ENCODE measurements around the gene PTBP1. TPM values are rescaled to one million over a fixed set of nuclear protein-coding genes. Genes with fewer than 3 reads are reported as not detected.

PTBP1 gene
- total RNA-seq, 1 experiment from 2014 or later, result 712 TPM

- Histone ChIP-seq H2BK5ac (ENCODE audit: insufficient read length, low read length) (no peak within 1 kb of the TSS), H3T11ph (ENCODE audit: low read length) (no peak within 1 kb of the TSS), H2BK120ac (ENCODE audit: low read depth, low read length, poor library complexity, severe bottlenecking) (no peak within 1 kb of the TSS), H3K14ac (ENCODE audit: insufficient read depth, low read length) (peak within 1 kb of the TSS; percentile 77), H4K20me1 (ENCODE audit: control insufficient read depth, insufficient read depth, insufficient read length) (no peaks in the 10 kb centered on the region), H3K4me2 (ENCODE audit: insufficient read depth, insufficient read length, low read length) (peak within 1 kb of the TSS; percentile 53), H3K23ac (ENCODE audit: insufficient read length, low read depth, low read length) (no peak within 1 kb of the TSS), H3K27me3 (ENCODE audit: insufficient read depth, low read length) (no peaks in the 10 kb centered on the region), H3K9me3 (ENCODE audit: control insufficient read depth, low read depth, low read length) (no peaks in the 10 kb centered on the region), H3K23me2 (ENCODE audit: insufficient read length, low read depth, low read length, poor library complexity, severe bottlenecking) (no peaks in the 10 kb centered on the region), H4K8ac (replicated peaks; ENCODE audit: insufficient read length, low read depth, low read length) (no peak within 1 kb of the TSS), H3K27ac (ENCODE audit: insufficient read length, low read depth, low read length) (no peak within 1 kb of the TSS), H3K56ac (ENCODE audit: insufficient read length, low read depth, low read length) (no peak within 1 kb of the TSS), H4K5ac (ENCODE audit: insufficient read length, low read depth, low read length) (no peak within 1 kb of the TSS), H3K79me1 (ENCODE audit: insufficient read depth, low read depth, low read length, poor library complexity, severe bottlenecking) (no peaks in the 10 kb centered on the region), H3K79me2 (ENCODE audit: insufficient read depth, low read length) (no peaks in the 10 kb centered on the region), H2AFZ (ENCODE audit: low read length) (no peak within 1 kb of the TSS), H3K4ac (ENCODE audit: low read depth, low read length) (no peak within 1 kb of the TSS; the same call in 1 of the 2 replicates), H3K4me1 (ENCODE audit: insufficient read depth, low read length) (no peaks in the 10 kb centered on the region; the same call in 1 of the 2 replicates), H3K18ac (ENCODE audit: insufficient read length, low read depth, low read length) (peak within 1 kb of the TSS; percentile 83), H3K9ac (ENCODE audit: extremely low read depth, insufficient read length, low read length) (no peak within 1 kb of the TSS), H2BK20ac (ENCODE audit: low read depth, low read length, poor library complexity, severe bottlenecking) (no peak within 1 kb of the TSS), H4K91ac (ENCODE audit: insufficient read length, low read depth, low read length) (no peak within 1 kb of the TSS), H2AK5ac (ENCODE audit: insufficient read length, low read length) (no peak within 1 kb of the TSS), H2BK12ac (ENCODE audit: insufficient read length, low read depth, low read length) (no peak within 1 kb of the TSS), H2BK15ac (ENCODE audit: low read depth, low read length) (no peak within 1 kb of the TSS)
- peak; percentile 71 for DNase-seq
- Mint-ChIP-seq H3K9me3 (no peaks in the 10 kb centered on the region), H3K36me3 (ENCODE audit: insufficient read depth in 1 of 3, low read depth in 3 of 3) (peaks cover 2 to 12% (median 11%) of the 10 kb centered on the region in 3 experiments; a peak in 6 of 7 replicates), H3K4me3 (peak within 1 kb of the TSS; percentile 67 to 81), H3K27me3 (ENCODE audit: low read depth) (peaks cover 5% of the 10 kb centered on the region), H3K4me1 (peaks cover 7 to 11% of the 10 kb centered on the region in 2 experiments), H3K27ac (no peak within 1 kb of the TSS)
- no peak for TF ChIP-seq CTCF (conservative IDR thresholded peaks at IDR 0.05)
- WGBS (ENCODE audit: extremely low coverage, insufficient read length, low lambda C conversion rate), result no CpG with 5 or more reads among the region's 86 CpGs
Measured at GRCh38 chr19:821825-822503, 24.7 kb downstream of the PTBP1 start, which contains the start of gene PLPPR3. TSS of gene PLPPR3 (minus strand) at chr19:821955. CDS start at chr19:821559, 396 bp downstream.

Data from H9 (cell line).